A549 (cell line): ENCODE measurements around the gene DLGAP1.

ENCODE experiments used
- BHLHE40 ChIP-seq: IDR thresholded peaks from 2 replicates; pipeline ENCODE4 v1.6.1; 2012; ENCODE audit warnings: low read depth, low read length, inconsistent platforms
- CHD4 ChIP-seq: fragments of 200-600 bp; sonication (generic); IDR thresholded peaks from 2 replicates; pipeline ENCODE4 v1.6.1; 2016; ENCODE audit warnings: antibody characterized with exemption, mild to moderate bottlenecking, borderline replicate concordance
- PHF8 ChIP-seq: fragments of 200-600 bp; sonication (generic); IDR thresholded peaks from 2 replicates; pipeline ENCODE4 v1.6.1; 2016; ENCODE audit warnings: low read depth, mild to moderate bottlenecking, antibody characterized with exemption, moderate library complexity, borderline replicate concordance
- RAD21 ChIP-seq, 2 experiments: fragments of >200 bp in 1 of 2; sonication (Bioruptor Twin) in 1 of 2; formaldehyde crosslinking in 1 of 2; IDR thresholded peaks in 1 of 2; conservative IDR thresholded peaks in 1 of 2; 2 replicates in 1 of 2; 3 replicates in 1 of 2; pipeline ENCODE4 v1.6.1; 2012 to 2018; ENCODE audit warnings: inconsistent platforms in 1 of 2
- RFX5 ChIP-seq: fragments of 450-650 bp; IDR thresholded peaks from 2 replicates; pipeline ENCODE4 v1.7.1; 2014; ENCODE audit warnings: antibody characterized with exemption, mild to moderate bottlenecking, moderate library complexity

DNA sequence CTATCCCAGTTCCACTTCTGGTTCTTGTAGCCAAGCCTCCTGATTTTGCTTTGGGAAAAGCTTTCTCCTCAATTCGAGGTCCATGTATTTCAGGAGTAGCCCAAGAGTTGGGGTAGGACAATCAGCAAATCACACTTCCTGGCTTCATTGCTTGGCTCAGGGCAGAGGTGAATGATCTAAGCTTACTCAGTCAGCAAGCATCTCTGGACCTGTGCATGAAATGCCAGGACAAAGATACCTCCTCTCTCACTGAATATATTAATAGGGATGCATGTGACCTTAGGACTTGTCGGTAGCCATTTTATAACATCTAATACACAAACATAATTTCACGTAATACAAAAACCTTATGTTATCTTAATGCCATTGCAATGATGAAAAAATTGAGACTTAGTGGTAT, 632.0 kb downstream of the DLGAP1 start:
- no peak for TF ChIP-seq BHLHE40
- TF ChIP-seq RAD21 (conservative IDR thresholded peaks at IDR 0.05 in 1 of 2, IDR thresholded peaks at IDR 0.05 in 1 of 2): no peak
- no peak for TF ChIP-seq CHD4
- TF ChIP-seq PHF8: no peak
- TF ChIP-seq RFX5: no peak
